HG03378 (cell line): ENCODE results near the gene COL4A3.
"Not testable (repeated sequence)": the region's sequence is repeated elsewhere in the genome, so short reads cannot be mapped to it uniquely, and the experiment has no call there.

Source experiments
- ATAC-seq: cut with Tn5 transposase; IDR thresholded peaks from one replicate; pipeline ENCODE4 v1.9.1; 2021; ENCODE audit warnings: mild to moderate bottlenecking, moderate library complexity; ENCODE audit not compliant: unreplicated experiment

The COL4A3 gene

GRCh38 chr2:227154986-227155774, 9.2 kb upstream of the COL4A3 start:
- ATAC-seq, result no peak

- no peak for ATAC-seq
Observed at GRCh38 chr2:227160164-227160563, 4.3 kb upstream of the COL4A3 start.

GRCh38 chr2:227161947-227162346, 2.5 kb upstream of the COL4A3 start:
- no peak for ATAC-seq

GRCh38 chr2:227163485-227163997, 883 bp upstream of the COL4A3 start:
- ATAC-seq, result peak; percentile 62

GRCh38 chr2:227164763-227165291, 403 bp downstream of the COL4A3 start:
- peak; percentile 76 for ATAC-seq

GRCh38 chr2:227171779-227172178, 7.4 kb downstream of the COL4A3 start:
- not testable (repeated sequence) for ATAC-seq

GRCh38 chr2:227177592-227178336, 13.3 kb downstream of the COL4A3 start:
- no peak for ATAC-seq

GRCh38 chr2:227179988-227180685, 15.7 kb downstream of the COL4A3 start:
- ATAC-seq, result no peak

- no peak for ATAC-seq
Observed at GRCh38 chr2:227180770-227181169, 16.3 kb downstream of the COL4A3 start.

- no peak for ATAC-seq
Observed at GRCh38 chr2:227182765-227183164, 18.3 kb downstream of the COL4A3 start.

GRCh38 chr2:227183657-227184367, 19.4 kb downstream of the COL4A3 start:
- no peak for ATAC-seq

- no peak for ATAC-seq
Observed at GRCh38 chr2:227185615-227186232, 21.3 kb downstream of the COL4A3 start.

GRCh38 chr2:227186751-227187150, 22.3 kb downstream of the COL4A3 start:
- no peak for ATAC-seq

GRCh38 chr2:227188292-227188691, 23.9 kb downstream of the COL4A3 start:
- peak; percentile 76 for ATAC-seq

- no peak for ATAC-seq
Observed at GRCh38 chr2:227191367-227191766, 26.9 kb downstream of the COL4A3 start.

GRCh38 chr2:227192491-227192890, 28.1 kb downstream of the COL4A3 start:
- no peak for ATAC-seq

GRCh38 chr2:227194219-227194618, 29.8 kb downstream of the COL4A3 start:
- no peak for ATAC-seq

GRCh38 chr2:227198866-227199265, 34.4 kb downstream of the COL4A3 start:
- no peak for ATAC-seq

GRCh38 chr2:227201771-227202170, 37.3 kb downstream of the COL4A3 start:
- no peak for ATAC-seq

- no peak for ATAC-seq
Observed at GRCh38 chr2:227204452-227204851, 40.0 kb downstream of the COL4A3 start.
